Tibial nerve (tissue), 3 donors: ENCODE measurements around the gene ZNF783.

Experiments
- CTCF ChIP-seq, 5 experiments: fragments of 200-600 bp in 3 of 5; fragments of 450-650 bp in 2 of 5; sonication (generic) in 3 of 5; IDR thresholded peaks; one replicate each; pipeline ENCODE4 v1.5.1; 2016 to 2019; ENCODE audit warnings: antibody characterized with exemption in 5 of 5, mild to moderate bottlenecking in 3 of 5, moderate library complexity in 2 of 5
- POLR2A ChIP-seq, 2 donors: fragments of 450-650 bp; IDR thresholded peaks; one replicate each; pipeline ENCODE4 v1.6.1; 2017; ENCODE audit warnings: antibody characterized with exemption in 2 of 2, mild to moderate bottlenecking in 2 of 2, moderate library complexity in 2 of 2

- TF ChIP-seq CTCF (IDR thresholded peaks at IDR 0.05) (no peak), POLR2A (IDR thresholded peaks at IDR 0.05) (no peak)
Measured at GRCh38 chr7:149253665-149254064, 8.3 kb upstream of the ZNF783 start.
